Mucosa of stomach (tissue), 1 donor: ENCODE measurements around the gene ZFHX3.

Experiments
- H3K27me3 ChIP-seq: one replicate; pipeline ENCODE4 v1.7.0; 2013; ENCODE audit warnings: mild to moderate bottlenecking, low read length; ENCODE audit not compliant: control insufficient read depth, insufficient read depth
- H3K36me3 ChIP-seq: one replicate; pipeline ENCODE4 v1.7.0; 2013; ENCODE audit warnings: low read length; ENCODE audit not compliant: control insufficient read depth, insufficient read depth
- H3K4me1 ChIP-seq: one replicate; pipeline ENCODE4 v1.7.0; 2013; ENCODE audit warnings: mild to moderate bottlenecking, low read length; ENCODE audit not compliant: control insufficient read depth, insufficient read depth
- H3K4me3 ChIP-seq: one replicate; pipeline ENCODE4 v1.7.0; 2013; ENCODE audit warnings: low read length
- H3K9ac ChIP-seq: one replicate; pipeline ENCODE4 v1.7.0; 2013; ENCODE audit warnings: mild to moderate bottlenecking, low read length, moderate library complexity
- H3K9me3 ChIP-seq: one replicate; pipeline ENCODE4 v1.7.0; 2013; ENCODE audit warnings: mild to moderate bottlenecking, low read length, moderate library complexity; ENCODE audit not compliant: control insufficient read depth
- donor health status: Pancreatic carcinoma.

Gene ZFHX3

GRCh38 chr16:72752004-72752695 lies 295.8 kb downstream of the ZFHX3 start:
- H3K9ac ChIP-seq = no peak overlapping the region
- no peaks in the 10 kb centered on the region for H3K27me3 ChIP-seq
- no peaks in the 10 kb centered on the region for H3K4me1 ChIP-seq
- no peaks in the 10 kb centered on the region for H3K36me3 ChIP-seq
- H3K4me3 ChIP-seq = no peak overlapping the region
- H3K9me3 ChIP-seq = no peaks in the 10 kb centered on the region

- Histone ChIP-seq H3K4me1 (no peaks in the 10 kb centered on the region), H3K9ac (no peak overlapping the region), H3K27me3 (no peaks in the 10 kb centered on the region), H3K9me3 (no peaks in the 10 kb centered on the region), H3K4me3 (no peak overlapping the region), H3K36me3 (no peaks in the 10 kb centered on the region)
Measured at GRCh38 chr16:72751076-72751475, 296.9 kb downstream of the ZFHX3 start.

- Histone ChIP-seq H3K36me3 (no peaks in the 10 kb centered on the region), H3K9me3 (no peaks in the 10 kb centered on the region), H3K4me3 (no peak overlapping the region), H3K9ac (no peak overlapping the region), H3K4me1 (no peaks in the 10 kb centered on the region), H3K27me3 (no peaks in the 10 kb centered on the region)
Measured at GRCh38 chr16:72749091-72749490, 298.8 kb downstream of the ZFHX3 start.

- Histone ChIP-seq H3K27me3 (no peaks in the 10 kb centered on the region), H3K9me3 (no peaks in the 10 kb centered on the region), H3K4me3 (no peak overlapping the region), H3K9ac (no peak overlapping the region), H3K4me1 (no peaks in the 10 kb centered on the region), H3K36me3 (no peaks in the 10 kb centered on the region)
Measured at GRCh38 chr16:72744076-72744793, 303.7 kb downstream of the ZFHX3 start.

GRCh38 chr16:72743011-72743761 lies 304.7 kb downstream of the ZFHX3 start:
- Histone ChIP-seq H3K4me3 (no peak overlapping the region), H3K27me3 (no peaks in the 10 kb centered on the region), H3K36me3 (no peaks in the 10 kb centered on the region), H3K4me1 (no peaks in the 10 kb centered on the region), H3K9me3 (no peaks in the 10 kb centered on the region), H3K9ac (no peak overlapping the region)

GRCh38 chr16:72740347-72740746 lies 307.6 kb downstream of the ZFHX3 start:
- H3K4me1 ChIP-seq = no peaks in the 10 kb centered on the region
- H3K9me3 ChIP-seq = no peaks in the 10 kb centered on the region
- H3K27me3 ChIP-seq = no peaks in the 10 kb centered on the region

GRCh38 chr16:72739577-72739976 lies 308.4 kb downstream of the ZFHX3 start:
- Histone ChIP-seq H3K4me1 (no peaks in the 10 kb centered on the region), H3K4me3 (no peak overlapping the region), H3K9me3 (no peaks in the 10 kb centered on the region), H3K9ac (no peak overlapping the region), H3K27me3 (no peaks in the 10 kb centered on the region), H3K36me3 (no peaks in the 10 kb centered on the region)

More at GRCh38 chr16:72740347-72740746, 307.6 kb downstream of the ZFHX3 start:
- H3K36me3 ChIP-seq = no peaks in the 10 kb centered on the region
- no peak overlapping the region for H3K9ac ChIP-seq
- no peak overlapping the region for H3K4me3 ChIP-seq

- H3K4me1 ChIP-seq = no peaks in the 10 kb centered on the region
- no peaks in the 10 kb centered on the region for H3K36me3 ChIP-seq
- H3K4me3 ChIP-seq = no peak overlapping the region
- H3K27me3 ChIP-seq = no peaks in the 10 kb centered on the region
- H3K9me3 ChIP-seq = no peaks in the 10 kb centered on the region
- no peak overlapping the region for H3K9ac ChIP-seq
Measured at GRCh38 chr16:72736074-72736473, 311.9 kb downstream of the ZFHX3 start.
